Measurements from ENCODE around the gene GADD45A. TPM values are rescaled to one million over a fixed set of nuclear protein-coding genes. Genes with fewer than 3 reads are reported as not detected.

The GADD45A gene
- polyA plus RNA-seq, 1 of the 3 experiments (the other 2 are of a cell fraction), result 164 TPM

DNA sequence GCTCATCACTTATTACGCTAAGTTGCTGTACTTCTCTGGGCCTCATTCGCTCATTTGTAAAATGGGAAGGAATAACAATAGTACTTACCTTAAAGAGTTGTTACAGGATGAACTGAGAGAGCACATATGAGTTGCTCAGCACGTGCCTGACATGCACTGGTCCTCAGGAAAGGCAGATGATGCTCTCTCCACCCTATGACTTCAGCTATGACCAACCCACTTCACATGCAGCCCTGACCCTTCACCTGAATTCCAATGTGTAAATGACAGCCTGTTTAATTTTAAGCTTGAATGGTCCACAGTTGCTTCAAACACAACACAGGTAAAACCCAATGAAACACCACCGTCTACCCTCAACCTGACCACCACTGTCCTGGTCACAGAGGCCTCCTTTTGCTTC is 32.9 kb downstream of the GADD45A start (continued):
- no peak for TF ChIP-seq JUND (IDR thresholded peaks at IDR 0.05)
- no peak for TF ChIP-seq NRF1 (IDR thresholded peaks at IDR 0.05; ENCODE audit: low read depth, low read length)
- TF ChIP-seq, protein P1, sequence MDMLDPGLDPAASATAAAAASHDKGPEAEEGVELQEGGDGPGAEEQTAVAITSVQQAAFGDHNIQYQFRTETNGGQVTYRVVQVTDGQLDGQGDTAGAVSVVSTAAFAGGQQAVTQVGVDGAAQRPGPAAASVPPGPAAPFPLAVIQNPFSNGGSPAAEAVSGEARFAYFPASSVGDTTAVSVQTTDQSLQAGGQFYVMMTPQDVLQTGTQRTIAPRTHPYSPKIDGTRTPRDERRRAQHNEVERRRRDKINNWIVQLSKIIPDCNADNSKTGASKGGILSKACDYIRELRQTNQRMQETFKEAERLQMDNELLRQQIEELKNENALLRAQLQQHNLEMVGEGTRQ (IDR thresholded peaks at IDR 0.05; ENCODE audit: borderline replicate concordance, low read depth, low read length), result no peak

DNA sequence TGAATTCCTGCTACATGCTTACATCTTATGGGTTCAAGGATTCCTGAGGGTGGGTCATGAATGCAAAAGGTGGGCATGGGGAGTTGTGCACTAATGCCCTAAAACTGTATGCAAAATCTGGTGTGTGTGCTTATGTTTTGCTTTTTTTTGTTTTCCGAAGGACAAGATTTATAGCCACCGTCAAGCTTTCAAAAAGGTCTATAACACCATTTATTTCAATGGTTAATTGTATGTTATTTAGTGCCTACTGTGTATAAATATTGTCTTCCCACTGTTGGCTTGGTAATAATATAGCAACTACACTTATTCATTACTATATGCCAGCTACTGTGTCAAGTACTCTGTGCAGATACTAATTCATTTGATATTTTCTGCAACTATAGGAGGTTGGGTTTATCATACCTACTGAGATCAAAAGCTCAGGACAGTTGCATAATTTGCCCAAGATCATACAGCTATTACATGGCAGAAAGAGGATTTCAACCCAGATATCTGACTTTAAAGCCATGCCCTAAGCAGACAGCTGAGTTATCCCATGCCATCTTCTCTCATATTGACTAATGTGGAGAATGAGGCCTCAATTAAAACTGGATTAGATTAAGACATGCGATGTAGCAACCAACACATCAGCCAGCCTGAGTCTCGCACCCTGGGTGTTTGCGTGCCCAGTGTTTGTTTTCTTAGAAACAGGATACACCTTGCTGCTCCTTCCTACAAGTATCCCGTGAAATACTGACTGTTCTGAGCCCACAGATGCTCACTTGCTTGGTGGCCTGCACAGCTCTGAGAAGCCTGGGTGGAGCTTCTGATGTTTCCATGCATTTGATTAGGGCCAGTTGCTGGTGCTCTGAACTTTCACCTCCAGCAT is 34.6 kb downstream of the GADD45A start:
- no peak overlapping the region for H3K4me3 ChIP-seq (ENCODE audit: low read depth in 2 of 2, low read length in 1 of 2)
- TF ChIP-seq, protein P2, sequence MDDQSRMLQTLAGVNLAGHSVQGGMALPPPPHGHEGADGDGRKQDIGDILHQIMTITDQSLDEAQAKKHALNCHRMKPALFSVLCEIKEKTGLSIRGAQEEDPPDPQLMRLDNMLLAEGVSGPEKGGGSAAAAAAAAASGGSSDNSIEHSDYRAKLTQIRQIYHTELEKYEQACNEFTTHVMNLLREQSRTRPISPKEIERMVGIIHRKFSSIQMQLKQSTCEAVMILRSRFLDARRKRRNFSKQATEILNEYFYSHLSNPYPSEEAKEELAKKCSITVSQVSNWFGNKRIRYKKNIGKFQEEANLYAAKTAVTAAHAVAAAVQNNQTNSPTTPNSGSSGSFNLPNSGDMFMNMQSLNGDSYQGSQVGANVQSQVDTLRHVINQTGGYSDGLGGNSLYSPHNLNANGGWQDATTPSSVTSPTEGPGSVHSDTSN (IDR thresholded peaks at IDR 0.05), result no peak
- no peaks in the 10 kb centered on the region for H3K27me3 ChIP-seq (ENCODE audit: insufficient read depth)
- peaks cover 18% of the 10 kb centered on the region for H3F3A ChIP-seq (replicated peaks; ENCODE audit: insufficient read depth)
- POLR2A ChIA-PET, result no interaction called here
- 95% methylated on average over 6 of the region's 6 CpGs for WGBS (ENCODE audit: low lambda C conversion rate)
- H2AFZ ChIP-seq (ENCODE audit: low read depth), result no peak overlapping the region
- no peaks in the 10 kb centered on the region for H3K9me2 ChIP-seq
- no peaks in the 10 kb centered on the region for H3K36me3 ChIP-seq (replicated peaks in 1 of 2; ENCODE audit: control insufficient read depth in 1 of 2, insufficient read depth in 2 of 2, low read length in 1 of 2)
- no peaks in the 10 kb centered on the region for H4K20me1 ChIP-seq (ENCODE audit: insufficient read depth)
- H3K27ac ChIP-seq (ENCODE audit: low read depth in 2 of 2, low read length in 1 of 2), result no peak overlapping the region
- H3K9ac ChIP-seq, result no peak overlapping the region
- H3K4me1 ChIP-seq (ENCODE audit: control insufficient read depth in 1 of 2, insufficient read depth in 2 of 2, low read depth in 1 of 2, low read length in 1 of 2), result peaks cover 48 to 51% of the 10 kb centered on the region in 2 experiments
- no peaks in the 10 kb centered on the region for H3K9me3 ChIP-seq
- no peak overlapping the region for H3K4me2 ChIP-seq
- CTCF ChIA-PET, result interaction anchor here (2.5 to 4.4 kb wide), 3 partner anchors 11 to 158 kb away, joined by 7 to 19 read pairs (median 14); no protein-coding TSS in a partner anchor
- H3K79me2 ChIP-seq (ENCODE audit: insufficient read depth), result peaks cover 61% of the 10 kb centered on the region
- DNase-seq, result no peak

DNA sequence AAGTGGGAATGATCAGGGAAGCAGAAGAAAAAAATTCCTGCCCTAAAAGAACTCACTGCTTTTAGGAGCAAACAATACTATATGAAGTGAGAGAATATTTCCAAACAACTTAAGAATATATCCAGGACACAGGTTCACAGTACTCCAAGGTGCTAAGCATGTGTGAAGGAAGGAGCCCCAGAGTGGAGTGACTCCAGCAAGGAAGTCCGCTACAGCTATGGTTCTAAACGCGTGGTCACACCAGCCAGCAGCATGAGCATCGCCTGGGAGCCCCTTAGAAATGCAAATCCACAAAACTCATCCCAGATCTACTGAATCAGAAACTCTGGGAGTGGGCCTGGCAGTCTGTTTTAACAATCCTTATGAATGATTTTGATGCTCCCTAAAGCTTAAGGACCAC is 36.1 kb downstream of the GADD45A start:
- no peaks in the 10 kb centered on the region for H3K9me3 ChIP-seq
- no peaks in the 10 kb centered on the region for H3K36me3 ChIP-seq (replicated peaks in 1 of 2; ENCODE audit: control insufficient read depth in 1 of 2, insufficient read depth in 2 of 2, low read length in 1 of 2)
- H2AFZ ChIP-seq (ENCODE audit: low read depth), result no peak overlapping the region
- WGBS (ENCODE audit: low lambda C conversion rate), result 100% methylated on average over 4 of the region's 4 CpGs
- DNase-seq, result no peak
- no peak overlapping the region for H3K4me3 ChIP-seq (ENCODE audit: low read depth in 2 of 2, low read length in 1 of 2)
- H3K27ac ChIP-seq (ENCODE audit: low read depth in 2 of 2, low read length in 1 of 2), result no peak overlapping the region
- peaks cover 33% of the 10 kb centered on the region for H3F3A ChIP-seq (replicated peaks; ENCODE audit: insufficient read depth)
- no peak overlapping the region for H3K9ac ChIP-seq
- ChIA-PET POLR2A (no interaction called here), CTCF (interaction anchor here (0.6 to 4.4 kb wide), 6 partner anchors 9 to 160 kb away, joined by 3 to 19 read pairs (median 6); no protein-coding TSS in a partner anchor)
- peaks cover 50% of the 10 kb centered on the region for H3K79me2 ChIP-seq (ENCODE audit: insufficient read depth)
- no peaks in the 10 kb centered on the region for H4K20me1 ChIP-seq (ENCODE audit: insufficient read depth)
- H3K27me3 ChIP-seq (ENCODE audit: insufficient read depth), result no peaks in the 10 kb centered on the region
- H3K9me2 ChIP-seq, result no peaks in the 10 kb centered on the region
- peaks cover 46 to 59% of the 10 kb centered on the region in 2 experiments for H3K4me1 ChIP-seq (ENCODE audit: control insufficient read depth in 1 of 2, insufficient read depth in 2 of 2, low read depth in 1 of 2, low read length in 1 of 2)
- no peak overlapping the region for H3K4me2 ChIP-seq
- TF ChIP-seq NFIC (IDR thresholded peaks at IDR 0.05; ENCODE audit: borderline replicate concordance) (no peak), TCF12 (IDR thresholded peaks at IDR 0.05) (no peak), FOXM1 (IDR thresholded peaks at IDR 0.05; ENCODE audit: low read depth) (no peak), RFX5 (IDR thresholded peaks at IDR 0.05; ENCODE audit: low read length) (no peak), POLR2AphosphoS5 (IDR thresholded peaks at IDR 0.05; ENCODE audit: low read depth, low read length) (no peak), SMC3 (IDR thresholded peaks at IDR 0.05; ENCODE audit: low read depth, low read length) (no peak), FOSL2 (IDR thresholded peaks at IDR 0.05; ENCODE audit: borderline replicate concordance, low read depth) (no peak), JUND (IDR thresholded peaks at IDR 0.05) (no peak), RXRA (IDR thresholded peaks at IDR 0.05; ENCODE audit: borderline replicate concordance, low read depth) (no peak), NRF1 (IDR thresholded peaks at IDR 0.05; ENCODE audit: low read depth, low read length) (no peak), EP300 (IDR thresholded peaks at IDR 0.05; ENCODE audit: borderline replicate concordance in 1 of 2, low read depth in 1 of 2, low read length in 1 of 2) (no peak), YY1 (IDR thresholded peaks at IDR 0.05; ENCODE audit: low read depth) (no peak)
- TF ChIP-seq, protein P1 (IDR thresholded peaks at IDR 0.05; ENCODE audit: borderline replicate concordance, low read depth, low read length), result no peak
- TF ChIP-seq, protein P3, sequence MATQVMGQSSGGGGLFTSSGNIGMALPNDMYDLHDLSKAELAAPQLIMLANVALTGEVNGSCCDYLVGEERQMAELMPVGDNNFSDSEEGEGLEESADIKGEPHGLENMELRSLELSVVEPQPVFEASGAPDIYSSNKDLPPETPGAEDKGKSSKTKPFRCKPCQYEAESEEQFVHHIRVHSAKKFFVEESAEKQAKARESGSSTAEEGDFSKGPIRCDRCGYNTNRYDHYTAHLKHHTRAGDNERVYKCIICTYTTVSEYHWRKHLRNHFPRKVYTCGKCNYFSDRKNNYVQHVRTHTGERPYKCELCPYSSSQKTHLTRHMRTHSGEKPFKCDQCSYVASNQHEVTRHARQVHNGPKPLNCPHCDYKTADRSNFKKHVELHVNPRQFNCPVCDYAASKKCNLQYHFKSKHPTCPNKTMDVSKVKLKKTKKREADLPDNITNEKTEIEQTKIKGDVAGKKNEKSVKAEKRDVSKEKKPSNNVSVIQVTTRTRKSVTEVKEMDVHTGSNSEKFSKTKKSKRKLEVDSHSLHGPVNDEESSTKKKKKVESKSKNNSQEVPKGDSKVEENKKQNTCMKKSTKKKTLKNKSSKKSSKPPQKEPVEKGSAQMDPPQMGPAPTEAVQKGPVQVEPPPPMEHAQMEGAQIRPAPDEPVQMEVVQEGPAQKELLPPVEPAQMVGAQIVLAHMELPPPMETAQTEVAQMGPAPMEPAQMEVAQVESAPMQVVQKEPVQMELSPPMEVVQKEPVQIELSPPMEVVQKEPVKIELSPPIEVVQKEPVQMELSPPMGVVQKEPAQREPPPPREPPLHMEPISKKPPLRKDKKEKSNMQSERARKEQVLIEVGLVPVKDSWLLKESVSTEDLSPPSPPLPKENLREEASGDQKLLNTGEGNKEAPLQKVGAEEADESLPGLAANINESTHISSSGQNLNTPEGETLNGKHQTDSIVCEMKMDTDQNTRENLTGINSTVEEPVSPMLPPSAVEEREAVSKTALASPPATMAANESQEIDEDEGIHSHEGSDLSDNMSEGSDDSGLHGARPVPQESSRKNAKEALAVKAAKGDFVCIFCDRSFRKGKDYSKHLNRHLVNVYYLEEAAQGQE (IDR thresholded peaks at IDR 0.05; ENCODE audit: low read depth, low read length), result no peak

All from SK-N-SH (cell line).